Left hindlimb (tissue), 1 donor: ENCODE results near the gene ASCL5.
"Not testable (repeated sequence)": the region's sequence is repeated elsewhere in the genome, so short reads cannot be mapped to it uniquely, and the experiment has no call there.

Experiments
- DNase-seq: peaks from one replicate; pipeline ENCODE4 v3.0.0-alpha.2; 2018

Gene ASCL5, protein sequence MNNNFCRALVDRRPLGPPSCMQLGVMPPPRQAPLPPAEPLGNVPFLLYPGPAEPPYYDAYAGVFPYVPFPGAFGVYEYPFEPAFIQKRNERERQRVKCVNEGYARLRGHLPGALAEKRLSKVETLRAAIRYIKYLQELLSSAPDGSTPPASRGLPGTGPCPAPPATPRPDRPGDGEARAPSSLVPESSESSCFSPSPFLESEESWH

DNA sequence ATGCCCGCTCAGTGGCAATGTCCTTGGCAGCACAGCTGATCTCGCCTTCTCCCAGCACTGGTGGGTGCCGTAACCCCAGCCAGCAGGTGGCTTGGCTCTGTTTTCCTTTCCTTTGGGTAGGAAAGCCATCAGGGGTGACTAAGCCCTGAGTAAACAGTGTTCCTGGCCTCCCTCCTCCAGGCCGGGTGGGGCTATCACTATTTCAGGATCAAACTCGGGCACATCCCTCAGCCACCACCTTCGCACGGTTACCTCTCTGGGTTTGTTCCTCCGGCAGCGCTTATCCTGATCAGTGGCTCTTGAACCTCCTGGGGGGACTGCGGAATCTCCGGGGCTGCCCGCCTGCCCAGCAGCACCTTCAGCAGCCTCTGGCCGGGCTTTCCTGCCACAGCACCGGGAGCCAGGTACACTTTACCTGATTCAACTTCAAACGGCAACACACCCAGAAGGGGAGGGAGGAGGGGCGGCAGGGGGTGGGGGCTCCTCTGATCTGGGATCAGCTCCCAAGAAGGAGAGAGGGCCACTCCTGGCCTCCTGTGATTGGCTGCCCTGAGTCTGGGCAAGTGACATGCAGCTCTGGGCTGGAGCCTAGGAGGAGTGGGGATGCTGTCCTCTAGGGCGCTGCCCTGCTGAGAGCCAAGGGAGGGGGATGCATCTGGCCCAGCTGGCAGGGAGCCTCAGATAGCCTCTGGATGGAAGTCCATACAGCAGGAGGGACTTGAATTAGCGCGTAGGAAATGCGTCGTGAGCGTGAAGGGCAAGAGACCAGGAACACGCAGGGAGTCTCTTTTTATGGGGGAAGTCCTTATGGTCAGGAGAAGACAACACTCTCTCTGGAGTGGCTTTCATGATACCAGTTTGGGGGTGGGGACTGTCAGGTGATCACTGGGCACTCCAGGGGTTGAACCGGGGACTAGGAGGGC is at the start of gene ASCL5:
Gene ASCL5 (minus strand): TSS at position 353 of the 923 bp plus-strand sequence. CDS start 11,812 bp downstream, outside the sequence.
- DNase-seq: no peak

DNA sequence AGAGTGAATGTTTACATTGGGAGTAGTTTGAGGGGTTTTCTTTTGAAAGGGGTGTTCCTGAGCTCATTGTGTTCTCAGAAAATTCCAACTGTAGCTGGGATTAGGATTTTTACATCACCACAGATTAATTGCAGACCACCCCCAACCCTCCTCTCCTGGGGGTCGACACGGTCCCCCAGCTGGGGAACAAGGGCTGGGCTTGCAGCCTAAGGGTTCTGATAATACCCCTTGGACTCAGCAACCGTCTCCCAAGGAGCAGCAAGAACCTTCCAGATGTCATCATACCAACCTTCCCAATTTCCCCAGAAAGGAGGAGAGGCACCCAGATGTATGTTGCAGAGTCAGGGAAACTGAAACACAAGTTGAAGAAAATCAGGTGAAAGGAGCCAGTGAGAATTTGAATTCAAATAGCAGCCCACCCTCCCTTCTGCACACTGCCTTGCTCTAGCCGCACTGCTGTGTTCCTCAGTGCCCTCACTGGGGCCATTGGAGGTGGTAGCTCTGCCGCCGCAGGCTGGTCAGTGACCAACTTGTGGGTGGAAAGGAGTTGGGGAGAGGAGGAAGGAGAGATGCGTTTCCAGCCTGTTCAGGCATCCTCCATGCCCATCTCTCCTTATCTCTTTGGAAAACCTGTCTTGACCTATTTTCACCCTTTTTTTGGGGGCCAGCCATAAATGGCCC is 49.0 kb upstream of the ASCL5 start:
- DNase-seq: no peak

DNA sequence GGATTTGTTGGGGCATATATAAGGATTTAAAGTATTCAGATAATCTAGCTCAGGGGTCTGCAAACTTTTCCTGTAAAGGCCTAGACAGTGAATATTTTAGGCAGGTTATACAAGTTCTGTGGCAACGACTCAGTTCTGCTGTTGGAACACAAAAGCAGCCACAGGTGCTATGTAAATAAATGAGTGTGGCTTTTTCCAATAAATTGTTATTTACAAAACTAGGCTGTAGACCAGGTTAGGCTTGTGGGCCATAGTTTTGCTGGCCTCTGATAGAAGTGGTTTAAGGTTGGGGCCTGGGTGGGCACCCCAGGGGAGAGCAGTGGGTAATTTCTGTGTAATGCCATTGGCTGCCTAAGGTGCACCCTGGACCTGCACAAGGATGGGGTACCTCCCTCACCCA is 46.8 kb upstream of the ASCL5 start:
- no peak for DNase-seq

DNA sequence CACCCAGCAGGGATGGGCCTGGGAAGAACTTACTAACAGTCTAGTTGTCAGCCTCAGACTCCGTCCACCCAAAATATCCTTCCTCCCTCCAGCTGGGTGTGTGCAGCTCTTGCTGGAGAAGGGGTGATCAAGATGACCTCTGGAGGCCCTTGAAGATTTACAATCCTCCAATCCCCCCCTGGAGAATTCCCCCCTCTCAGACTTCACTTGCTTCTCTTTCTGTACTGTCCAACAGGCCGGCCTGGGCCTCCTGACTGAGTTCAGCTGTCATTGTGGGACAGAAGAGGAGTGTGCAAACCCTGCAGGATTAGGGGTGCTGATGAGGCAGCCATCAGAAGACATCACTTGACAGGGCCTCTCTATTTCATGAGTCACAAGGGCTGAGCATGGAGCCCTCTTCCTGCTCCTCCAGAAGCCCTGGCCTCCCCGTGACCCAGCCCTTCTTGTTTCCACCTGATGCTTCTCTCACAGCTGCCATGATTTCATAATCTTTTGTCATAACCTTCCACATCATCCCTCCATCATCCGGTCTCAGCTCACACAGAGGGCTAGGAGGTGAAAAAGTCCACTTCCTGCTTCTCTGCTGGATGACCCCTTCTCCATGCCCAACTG is 46.1 kb upstream of the ASCL5 start:
- DNase-seq: no peak

DNA sequence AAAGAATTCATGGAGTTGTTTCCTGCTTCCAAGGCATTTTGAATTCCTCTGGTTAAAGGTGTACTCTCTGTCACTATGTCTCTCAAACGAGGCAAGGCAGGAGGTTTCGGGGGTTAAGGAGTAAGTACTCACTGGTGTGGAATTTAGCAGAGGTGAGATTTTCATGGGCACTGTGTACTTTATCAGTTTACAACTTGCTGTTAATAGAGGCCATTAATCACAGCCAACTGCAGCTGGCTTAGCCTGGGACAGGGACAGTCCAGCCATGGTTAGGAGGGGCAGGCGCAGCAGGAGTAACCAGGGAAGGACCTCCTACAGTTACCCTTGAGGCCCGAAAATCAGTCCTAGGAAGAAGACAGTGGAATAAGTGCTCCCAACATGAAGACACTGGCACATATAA is 45.3 kb upstream of the ASCL5 start:
- DNase-seq: no peak

DNA sequence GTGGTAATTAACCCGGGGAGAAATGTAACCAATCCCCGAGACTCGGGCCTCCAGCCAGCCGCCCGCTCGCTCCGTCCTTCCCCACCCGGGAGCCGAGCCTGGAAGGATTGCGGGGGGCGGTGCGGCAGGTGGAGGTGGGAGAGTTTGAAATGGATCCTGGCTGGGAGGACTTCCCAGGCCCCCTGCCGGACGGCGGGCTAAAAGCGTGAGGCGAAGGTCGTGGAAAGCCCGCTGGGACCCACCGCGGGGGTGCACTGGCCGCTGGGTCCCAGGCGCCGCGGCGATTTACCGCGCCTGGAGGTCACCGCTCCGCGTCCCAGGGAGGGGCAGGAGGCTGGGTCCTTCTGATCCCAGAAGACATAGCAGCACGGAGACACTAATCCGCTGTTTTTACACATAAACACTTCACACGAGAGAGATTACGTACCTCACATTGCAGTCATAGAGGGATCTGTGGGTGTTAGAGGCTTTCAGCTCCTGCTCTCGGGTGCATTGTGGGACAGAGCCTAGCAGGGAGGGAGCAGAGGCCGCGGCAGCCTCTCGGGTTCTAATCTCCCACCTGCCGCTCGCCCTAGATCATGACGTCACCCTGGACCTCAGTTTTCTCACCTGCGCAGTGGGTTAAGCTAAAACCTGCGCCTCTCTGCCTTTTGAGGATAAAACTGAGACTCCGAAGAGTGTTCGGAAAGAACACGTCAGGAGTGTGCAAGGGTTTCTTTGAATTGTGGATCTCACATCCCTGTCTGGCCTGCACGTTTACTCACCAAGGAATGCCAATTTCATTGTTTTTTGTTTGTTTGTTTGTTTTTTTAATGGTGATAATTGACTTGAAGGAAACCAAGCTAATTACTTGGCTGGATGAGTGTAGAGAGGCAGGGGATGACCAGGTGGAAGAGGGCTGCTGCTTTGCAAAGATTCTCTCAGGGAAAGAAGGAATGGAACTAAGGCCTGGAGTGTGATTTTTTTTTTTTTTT is 44.4 kb upstream of the ASCL5 start:
- DNase-seq: peak; percentile 60

DNA sequence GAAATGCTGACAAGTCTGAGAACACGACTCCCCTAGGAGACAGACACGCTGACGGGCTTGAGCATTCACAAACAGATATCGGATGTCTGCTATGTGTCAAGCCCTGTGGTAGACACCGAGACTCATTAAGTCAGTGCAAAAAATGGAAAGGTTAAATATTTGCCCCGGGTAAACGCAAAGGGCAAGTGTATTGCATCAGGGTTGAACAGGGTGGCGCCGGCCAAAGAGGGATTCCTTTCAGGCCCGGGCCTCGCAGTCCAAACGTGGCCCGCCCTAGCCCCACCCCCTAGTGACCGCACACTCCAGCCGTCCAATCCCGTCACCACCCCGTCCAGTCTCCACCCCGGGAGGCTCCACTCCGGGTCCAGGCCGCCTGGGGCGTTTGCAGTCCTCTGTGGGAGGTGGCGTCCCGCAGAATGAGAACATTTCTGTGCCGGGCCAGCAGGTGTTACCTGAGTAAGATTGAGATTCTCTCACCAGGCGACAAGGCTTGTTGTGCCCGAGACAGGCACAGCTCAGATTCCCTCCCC is 43.6 kb upstream of the ASCL5 start:
- peak; percentile 94 for DNase-seq

DNA sequence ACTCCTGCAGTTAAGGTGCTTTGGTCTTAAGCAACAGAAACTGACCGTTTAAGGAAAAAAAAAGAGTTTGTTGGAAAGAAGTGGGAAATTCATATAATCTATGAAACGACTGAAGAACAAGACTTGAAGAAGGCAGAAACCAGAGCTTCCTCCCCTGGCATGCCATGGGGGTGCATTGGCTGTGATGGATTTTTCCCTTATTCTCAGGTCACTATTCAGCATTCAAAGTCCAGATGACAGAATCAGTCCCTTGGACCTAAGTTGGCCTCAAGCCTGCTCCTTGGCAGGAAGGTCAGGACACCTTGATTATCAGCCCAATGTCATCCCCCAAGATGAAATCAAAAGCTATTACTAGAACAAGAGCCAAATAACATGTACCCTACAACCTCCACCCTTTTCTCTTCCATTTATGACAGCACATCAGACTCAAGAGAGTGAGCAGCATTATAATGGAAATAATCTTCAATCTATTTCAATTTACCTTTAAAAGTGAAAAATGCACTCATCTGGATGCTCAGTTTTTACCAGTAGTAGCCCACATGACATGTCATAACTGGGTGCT is 43.1 kb upstream of the ASCL5 start:
- DNase-seq: no peak

DNA sequence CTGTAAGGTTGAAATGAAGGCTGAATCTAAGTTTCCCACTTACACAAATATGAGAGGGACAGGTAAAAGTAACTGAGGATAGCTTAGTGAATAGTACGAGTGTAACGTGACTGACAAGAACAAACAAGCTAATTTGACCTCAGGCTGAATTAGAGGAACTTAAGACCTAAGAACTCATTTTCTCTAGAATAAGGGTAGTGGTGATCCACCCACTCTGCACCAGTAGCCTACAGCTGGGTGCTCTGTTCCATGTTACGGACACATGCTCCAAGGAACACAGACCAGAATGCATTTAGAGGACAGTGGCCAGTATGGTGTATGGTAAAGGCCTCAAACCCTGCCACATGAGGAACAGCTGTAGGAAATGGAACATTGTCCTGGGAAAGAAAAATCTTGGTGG is 42.2 kb upstream of the ASCL5 start:
- DNase-seq: no peak

DNA sequence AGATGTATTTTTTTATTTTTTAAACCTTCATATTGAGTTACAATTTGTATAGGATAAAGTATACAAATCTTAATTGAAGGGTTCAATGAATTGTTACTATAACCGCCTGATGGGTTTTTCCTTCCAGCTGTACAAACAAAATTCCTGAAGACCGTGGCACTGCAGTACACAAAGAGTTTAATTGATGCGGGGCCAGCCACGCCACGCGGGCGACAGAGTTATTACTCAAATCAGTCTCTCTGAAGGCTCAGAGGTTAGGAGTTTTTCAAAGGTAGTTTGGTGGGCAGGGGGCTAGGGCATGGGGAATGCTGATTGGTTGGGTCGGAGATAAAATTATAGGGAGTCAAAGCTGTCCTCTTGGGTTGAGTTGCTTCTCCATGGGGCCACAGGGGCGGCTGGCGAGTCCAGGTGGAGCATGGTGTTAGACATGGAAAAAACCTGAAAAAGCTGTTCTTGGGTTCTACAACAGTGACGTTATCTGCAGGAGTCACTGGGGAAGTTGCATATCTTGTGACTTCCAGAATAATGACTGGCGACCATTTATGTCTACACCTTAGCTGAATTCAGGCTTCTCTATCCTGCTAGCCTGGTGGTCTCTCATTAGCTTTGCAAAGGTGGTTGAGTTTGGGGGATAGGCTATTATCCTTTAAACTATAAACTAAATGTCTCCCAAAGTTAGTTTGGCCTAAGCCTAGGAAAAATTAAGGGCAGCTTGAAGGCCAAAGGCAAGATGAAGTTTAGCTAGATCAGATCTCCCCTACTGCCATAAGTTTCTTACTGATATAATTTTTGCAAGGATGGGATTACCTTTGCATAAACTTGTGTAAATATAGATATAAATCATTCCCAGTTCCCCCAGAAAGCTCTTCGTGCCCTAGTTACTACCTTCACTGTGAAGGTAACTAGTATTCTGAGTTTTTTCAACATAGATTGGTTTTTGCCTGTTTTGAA is 40.3 kb upstream of the ASCL5 start:
- no peak for DNase-seq

DNA sequence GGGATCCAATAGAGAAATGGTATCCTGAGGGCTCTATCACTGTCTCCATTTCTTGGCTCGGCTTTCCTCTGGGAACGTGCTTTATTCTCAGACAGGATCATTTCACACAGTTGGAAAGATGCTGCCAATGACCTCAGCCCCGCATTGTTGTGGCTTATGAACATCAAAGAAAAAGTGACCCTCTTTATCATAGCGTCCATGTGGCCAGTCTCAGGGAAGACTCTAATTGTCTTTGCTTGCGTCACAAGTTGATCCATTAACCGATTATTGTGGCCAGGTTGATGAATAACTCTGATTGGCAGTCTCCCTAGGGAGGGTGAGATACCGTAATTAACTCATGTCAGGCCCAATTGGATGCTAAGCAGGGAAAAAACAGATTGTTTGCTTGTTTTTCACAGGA is 37.7 kb upstream of the ASCL5 start:
- DNase-seq: no peak

DNA sequence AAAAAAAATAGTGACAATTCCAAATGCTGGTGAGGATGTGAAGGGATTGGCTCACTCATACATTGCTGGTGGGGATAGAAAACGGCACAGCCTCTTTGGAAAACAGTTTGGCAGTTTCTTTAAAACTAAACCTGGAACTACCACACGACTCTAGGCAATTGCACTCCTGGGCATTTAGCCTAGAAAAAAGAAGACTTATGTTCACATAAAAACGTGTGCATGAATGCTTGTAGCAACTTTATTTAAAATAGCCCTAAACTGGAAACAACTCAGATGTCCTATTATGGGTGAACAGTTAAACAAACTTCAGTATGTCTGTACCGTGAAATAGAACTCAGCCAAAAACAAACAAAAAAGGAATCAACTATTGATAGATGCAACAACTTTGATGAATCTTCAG is 36.7 kb upstream of the ASCL5 start:
- DNase-seq: no peak

DNA sequence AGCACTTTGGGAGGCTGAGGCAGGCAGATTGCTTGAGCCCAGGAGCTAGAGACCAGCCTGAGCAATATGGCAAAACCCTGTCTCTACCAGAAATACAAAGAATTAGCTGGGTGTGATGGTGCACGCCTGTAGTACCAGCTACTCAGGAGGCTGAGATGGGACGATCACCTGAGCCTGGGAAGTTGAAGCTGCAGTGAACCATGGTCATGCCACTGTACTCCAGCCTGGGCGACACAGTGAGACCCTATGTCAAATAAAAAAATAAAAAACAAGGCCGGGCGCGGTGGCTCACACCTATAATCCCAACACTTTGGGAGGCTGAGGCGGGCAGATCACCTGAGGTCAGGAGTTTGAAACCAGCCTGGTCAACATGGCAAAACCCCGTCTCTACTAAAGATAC is 36.1 kb upstream of the ASCL5 start:
- DNase-seq: not testable (repeated sequence)

DNA sequence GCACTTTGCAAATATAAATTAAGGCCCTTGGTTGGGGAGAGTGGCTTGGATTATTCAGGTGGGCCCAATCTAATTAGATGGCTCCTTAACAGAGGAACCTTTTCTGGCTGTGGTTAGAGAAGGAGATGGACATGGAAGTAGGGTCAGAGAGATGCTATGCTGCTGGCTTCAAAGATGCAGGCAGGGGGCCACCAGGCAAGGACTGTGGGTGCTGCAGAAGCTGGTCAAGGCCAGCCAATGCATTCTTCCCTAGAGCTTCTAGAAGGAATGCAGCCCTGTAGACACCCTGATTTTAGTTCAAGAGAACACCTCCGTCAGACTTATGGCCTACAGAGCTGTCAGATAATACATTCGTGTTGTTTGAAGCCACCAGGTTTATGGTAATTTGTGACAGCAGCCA is 31.0 kb upstream of the ASCL5 start:
- DNase-seq: no peak

DNA sequence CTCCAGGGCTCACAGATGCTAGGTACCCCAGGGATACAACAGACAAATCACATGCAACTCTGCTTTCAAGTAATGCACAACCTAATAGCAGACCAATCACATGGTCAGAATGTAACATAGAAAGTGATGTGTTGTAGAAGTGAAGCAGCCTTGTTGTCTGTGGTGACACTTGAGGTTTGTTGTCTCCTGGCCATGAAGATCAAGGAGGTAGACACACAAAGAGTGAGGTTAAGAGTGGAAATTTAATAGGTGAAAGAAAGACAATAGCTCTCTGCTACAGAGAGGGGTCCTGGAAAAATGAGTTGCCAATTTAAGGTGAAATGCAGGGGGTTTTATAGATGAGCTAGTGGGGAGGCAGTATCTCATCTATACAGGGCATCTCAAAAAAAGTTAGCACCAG is 29.8 kb upstream of the ASCL5 start:
- no peak for DNase-seq

DNA sequence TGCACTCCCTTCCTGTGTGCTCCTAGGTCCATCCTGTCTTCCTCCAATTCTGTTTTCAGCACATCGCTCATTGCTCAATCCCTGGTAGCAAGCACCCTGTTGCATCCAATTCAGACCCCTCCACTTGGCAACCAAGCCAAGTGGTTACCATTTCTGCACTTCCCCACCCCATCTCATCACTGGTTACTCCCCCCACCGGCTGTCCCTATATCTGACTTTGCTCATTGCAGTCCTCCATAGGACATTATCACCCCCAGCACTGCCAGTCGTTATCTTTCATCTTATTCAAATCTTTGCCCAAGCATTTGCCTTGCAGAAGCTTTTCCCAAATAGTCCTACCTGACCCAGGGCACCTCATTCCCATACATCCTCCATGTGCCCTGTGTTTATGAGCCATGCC is 29.4 kb upstream of the ASCL5 start:
- DNase-seq: no peak

DNA sequence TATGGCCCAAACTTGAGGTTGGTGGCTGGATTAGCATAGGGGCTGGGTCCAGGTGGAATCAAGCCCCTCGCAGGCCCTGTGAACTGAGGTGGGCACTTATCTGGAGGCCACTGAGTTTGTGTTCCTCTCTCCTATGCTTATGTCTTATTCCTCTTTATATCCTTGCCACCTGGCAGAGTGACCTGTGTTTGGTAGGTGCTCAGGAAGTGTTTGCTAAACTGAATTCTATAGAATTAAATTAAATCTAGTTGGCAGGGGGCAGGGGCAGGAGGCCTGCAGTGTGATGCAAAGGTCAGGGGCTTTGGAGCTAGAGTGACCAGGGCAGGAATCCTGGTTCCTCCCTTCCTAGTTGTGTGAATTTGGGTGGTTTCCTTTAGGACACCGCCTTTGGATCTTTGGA is 28.4 kb upstream of the ASCL5 start:
- no peak for DNase-seq

DNA sequence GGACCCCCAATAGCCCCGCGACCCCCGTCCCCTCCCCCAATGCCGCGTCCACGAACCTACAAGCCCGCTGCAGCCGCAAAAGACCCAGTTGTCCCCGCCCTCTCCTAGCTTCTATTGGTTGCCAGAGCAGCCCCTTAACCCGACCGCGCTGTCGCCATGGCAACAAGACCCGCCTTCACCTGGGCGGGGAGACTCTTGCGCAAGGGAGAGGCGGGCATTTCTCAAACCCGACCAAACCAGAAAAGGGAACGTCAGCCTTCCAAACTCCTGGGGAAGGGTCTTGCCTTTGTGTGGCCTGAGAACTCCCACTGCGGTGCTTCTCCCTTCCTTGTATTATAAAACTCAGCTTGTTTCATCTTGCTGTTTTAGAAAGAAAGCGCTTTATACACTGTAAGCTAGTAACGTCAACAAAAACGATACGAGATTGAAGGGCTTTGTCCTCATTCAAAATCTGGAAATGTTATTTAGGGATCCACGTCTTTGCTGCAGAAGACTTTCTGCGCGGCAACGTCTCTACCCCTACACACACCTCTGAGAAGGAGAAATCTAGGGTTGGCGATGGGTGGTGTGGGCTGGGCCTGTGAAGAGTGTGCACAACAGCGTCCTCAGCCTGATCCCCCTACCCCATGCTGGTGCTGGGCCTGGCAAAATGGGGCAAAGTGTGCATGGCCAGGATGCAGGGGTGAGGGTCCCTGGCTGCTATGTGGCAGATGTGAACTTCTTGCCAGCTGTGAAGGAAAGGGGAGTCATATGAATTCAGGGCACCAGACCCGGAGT is 27.6 kb upstream of the ASCL5 start, which contains the start of gene TMEM9:
Gene TMEM9 (minus strand): TSS at position 86 of the 777 bp plus-strand sequence. CDS start 551 bp downstream, outside the sequence.
- peak; percentile 98 for DNase-seq
